Vagina (tissue), 2 donors: ENCODE measurements around the gene SH3TC2. TPM values are rescaled to one million over a fixed set of nuclear protein-coding genes. Genes with fewer than 3 reads are reported as not detected.

Experiments
- DNase-seq, 2 donors: peaks; one replicate each; pipeline ENCODE4 v3.0.0-alpha.2; 2017; ENCODE audit errors: extremely low spot score in 2 of 2
- H3K27ac ChIP-seq: fragments of 200-600 bp; sonication (generic); one replicate; pipeline ENCODE4 v1.5.1; 2019
- H3K27me3 ChIP-seq: fragments of 200-600 bp; sonication (generic); one replicate; pipeline ENCODE4 v1.5.1; 2019
- H3K36me3 ChIP-seq, 2 donors: fragments of 200-600 bp; sonication (generic); one replicate each; pipeline ENCODE4 v1.5.1; 2017 to 2019
- H3K4me1 ChIP-seq: fragments of 200-600 bp; sonication (generic); one replicate; pipeline ENCODE4 v1.5.1; 2019
- H3K4me3 ChIP-seq, 2 donors: fragments of 200-600 bp; sonication (generic); 1 replicate in 1 of 2; 2 replicates in 1 of 2; pipeline ENCODE4 v1.5.1; 2016 to 2019
- H3K9me3 ChIP-seq: fragments of 200-600 bp; sonication (generic); one replicate; pipeline ENCODE4 v1.5.1; 2019
- POLR2A ChIP-seq, 2 donors: fragments of 450-650 bp; IDR thresholded peaks; one replicate each; pipeline ENCODE4 v1.6.1; 2017; ENCODE audit warnings: antibody characterized with exemption in 2 of 2, mild to moderate bottlenecking in 2 of 2, moderate library complexity in 2 of 2
- POLR2AphosphoS5 ChIP-seq, 2 donors: sonication (generic); formaldehyde crosslinking; IDR thresholded peaks; one replicate each; pipeline ENCODE4 v1.9.0; 2017; ENCODE audit warnings: antibody characterized with exemption in 2 of 2, mild to moderate bottlenecking in 2 of 2, low read depth in 1 of 2; ENCODE audit not compliant: insufficient read depth in 1 of 2
- intact Hi-C: fragments of 100-400 bp; cut with DNase I; formaldehyde crosslinking; loops from one replicate; pipeline ENCODE4 v1.15.1; 2023
- total RNA-seq: library from RNA; depleted of rRNA; stranded (reverse); fragments of >200 nt; gene quantifications from one replicate; pipeline ENCODE4 v1.2.3, GENCODE V29; 2016
- TF ChIP-seq, protein P1 (sequence below), 3 experiments: fragments of 450-650 bp in 2 of 3; fragments of 200-600 bp in 1 of 3; sonication (generic) in 1 of 3; IDR thresholded peaks; one replicate each; pipeline ENCODE4 v1.5.1; 2017 to 2019; ENCODE audit warnings: antibody characterized with exemption in 3 of 3, mild to moderate bottlenecking in 2 of 3, moderate library complexity in 2 of 3

SH3TC2 gene
- total RNA-seq, 1 donor from 2014 or later = 2.0 TPM

- H3K4me1 ChIP-seq = peaks cover 31% of the 10 kb centered on the region
- H3K27me3 ChIP-seq = no peaks in the 10 kb centered on the region
- no peaks in the 10 kb centered on the region for H3K36me3 ChIP-seq
- TF ChIP-seq POLR2AphosphoS5 (IDR thresholded peaks at IDR 0.05; ENCODE audit: insufficient read depth in 1 of 2, low read depth in 1 of 2) (no peak), POLR2A (IDR thresholded peaks at IDR 0.05) (no peak)
- TF ChIP-seq, protein P1, sequence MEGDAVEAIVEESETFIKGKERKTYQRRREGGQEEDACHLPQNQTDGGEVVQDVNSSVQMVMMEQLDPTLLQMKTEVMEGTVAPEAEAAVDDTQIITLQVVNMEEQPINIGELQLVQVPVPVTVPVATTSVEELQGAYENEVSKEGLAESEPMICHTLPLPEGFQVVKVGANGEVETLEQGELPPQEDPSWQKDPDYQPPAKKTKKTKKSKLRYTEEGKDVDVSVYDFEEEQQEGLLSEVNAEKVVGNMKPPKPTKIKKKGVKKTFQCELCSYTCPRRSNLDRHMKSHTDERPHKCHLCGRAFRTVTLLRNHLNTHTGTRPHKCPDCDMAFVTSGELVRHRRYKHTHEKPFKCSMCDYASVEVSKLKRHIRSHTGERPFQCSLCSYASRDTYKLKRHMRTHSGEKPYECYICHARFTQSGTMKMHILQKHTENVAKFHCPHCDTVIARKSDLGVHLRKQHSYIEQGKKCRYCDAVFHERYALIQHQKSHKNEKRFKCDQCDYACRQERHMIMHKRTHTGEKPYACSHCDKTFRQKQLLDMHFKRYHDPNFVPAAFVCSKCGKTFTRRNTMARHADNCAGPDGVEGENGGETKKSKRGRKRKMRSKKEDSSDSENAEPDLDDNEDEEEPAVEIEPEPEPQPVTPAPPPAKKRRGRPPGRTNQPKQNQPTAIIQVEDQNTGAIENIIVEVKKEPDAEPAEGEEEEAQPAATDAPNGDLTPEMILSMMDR (IDR thresholded peaks at IDR 0.05) = no peak
- DNase-seq = peak in 1 of 2 donors; percentile 60
- H3K4me3 ChIP-seq = no peak overlapping the region
- peak overlapping the region; percentile 76 for H3K27ac ChIP-seq
- H3K9me3 ChIP-seq = no peaks in the 10 kb centered on the region
- intact Hi-C loops = no loop called here
Measured at GRCh38 chr5:148980731-148981130, 82.1 kb downstream of the SH3TC2 start.

DNA sequence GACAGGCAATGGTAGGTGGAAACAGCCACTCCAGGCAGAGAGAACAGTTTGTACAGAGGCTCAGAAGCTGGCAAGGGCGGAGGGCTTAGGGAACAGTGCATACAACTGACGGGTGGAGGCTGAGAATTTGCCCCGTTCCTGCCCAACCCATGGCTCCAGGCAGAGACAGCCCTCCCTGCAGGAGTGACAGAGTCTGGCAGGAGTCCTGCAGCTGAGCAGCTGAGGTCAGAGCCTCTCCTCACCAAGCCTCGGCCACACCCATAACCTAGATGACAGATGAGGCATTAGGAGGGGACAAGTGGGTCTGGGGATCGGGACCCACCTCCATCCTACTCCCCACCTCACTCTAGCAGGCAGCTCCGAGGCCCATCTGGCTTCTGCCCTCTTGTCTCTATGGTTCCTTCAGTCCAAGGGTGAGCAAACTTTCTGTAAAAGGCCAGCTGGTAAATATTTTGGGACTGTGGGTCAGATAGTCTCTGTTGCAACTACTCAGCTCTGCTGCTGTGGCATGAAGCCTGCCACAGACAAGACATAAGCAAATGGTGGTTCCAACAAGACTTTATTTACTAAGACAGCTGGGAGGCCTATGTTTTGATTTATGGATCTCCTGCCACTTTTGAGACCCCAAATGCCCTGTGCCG is 83.7 kb downstream of the SH3TC2 start:
- intact Hi-C loops = no loop called here
- TF ChIP-seq POLR2A (IDR thresholded peaks at IDR 0.05) (no peak), POLR2AphosphoS5 (IDR thresholded peaks at IDR 0.05; ENCODE audit: insufficient read depth in 1 of 2, low read depth in 1 of 2) (peak; percentile 10 to 38)
- TF ChIP-seq, protein P1 (IDR thresholded peaks at IDR 0.05) = no peak
- Histone ChIP-seq H3K27ac (peak overlapping the region; percentile 76), H3K36me3 (no peaks in the 10 kb centered on the region), H3K9me3 (no peaks in the 10 kb centered on the region), H3K27me3 (no peaks in the 10 kb centered on the region), H3K4me1 (peaks cover 38% of the 10 kb centered on the region), H3K4me3 (no peak overlapping the region)
- DNase-seq = peak in 1 of 2 donors; percentile 91

DNA sequence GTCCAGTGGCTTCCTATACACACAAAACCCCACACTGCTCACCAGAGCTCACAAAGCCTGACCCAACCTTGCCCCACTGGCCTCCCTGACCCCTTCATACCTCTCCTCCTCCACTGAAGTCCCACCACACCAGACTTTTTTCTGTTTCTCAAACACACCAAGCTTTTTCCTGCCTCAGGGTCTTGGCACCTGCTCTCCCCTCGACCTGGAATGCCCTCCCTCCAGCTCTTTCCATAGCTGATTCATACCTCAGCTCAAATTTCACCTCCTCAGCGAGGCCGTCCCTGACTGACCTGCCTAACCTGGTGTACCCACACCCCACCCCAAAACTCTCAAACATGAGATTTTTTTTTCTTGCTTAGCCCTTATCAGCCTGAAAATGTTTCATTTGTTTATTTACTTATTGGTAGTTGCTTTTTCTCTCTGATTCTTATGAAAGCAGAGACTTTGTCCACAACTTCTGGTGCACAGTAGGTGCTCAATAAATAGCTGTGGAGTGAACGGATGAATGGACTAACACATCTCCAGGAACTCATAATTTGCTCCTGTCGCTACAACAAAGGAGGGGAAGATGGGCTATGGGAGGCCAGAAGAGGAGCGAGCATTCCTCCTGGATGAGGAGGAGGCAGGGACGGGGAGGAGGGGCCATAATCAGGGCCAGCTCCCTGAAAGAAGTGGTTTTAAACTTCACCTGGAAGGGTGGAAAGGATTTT is 84.3 kb downstream of the SH3TC2 start:
- peak in 1 of 2 donors; percentile 83 for DNase-seq
- Histone ChIP-seq H3K27me3 (no peaks in the 10 kb centered on the region), H3K4me3 (no peak overlapping the region), H3K36me3 (no peaks in the 10 kb centered on the region), H3K9me3 (no peaks in the 10 kb centered on the region), H3K27ac (peak overlapping the region; percentile 59), H3K4me1 (peaks cover 44% of the 10 kb centered on the region)
- TF ChIP-seq, protein P1 (IDR thresholded peaks at IDR 0.05) = no peak
- TF ChIP-seq POLR2AphosphoS5 (IDR thresholded peaks at IDR 0.05; ENCODE audit: insufficient read depth in 1 of 2, low read depth in 1 of 2) = no peak
- no peak for TF ChIP-seq POLR2A (IDR thresholded peaks at IDR 0.05)
- intact Hi-C loops = no loop called here

GRCh38 chr5:148976569-148977381 is 86.1 kb downstream of the SH3TC2 start:
- no peak overlapping the region for H3K4me3 ChIP-seq
- no peak for DNase-seq
- intact Hi-C loops = no loop called here
- H3K27ac ChIP-seq = peak overlapping the region; percentile 59
- no peaks in the 10 kb centered on the region for H3K36me3 ChIP-seq
- H3K27me3 ChIP-seq = no peaks in the 10 kb centered on the region
- no peak for TF ChIP-seq POLR2AphosphoS5 (IDR thresholded peaks at IDR 0.05; ENCODE audit: insufficient read depth in 1 of 2, low read depth in 1 of 2)
- no peak for TF ChIP-seq POLR2A (IDR thresholded peaks at IDR 0.05)
- TF ChIP-seq, protein P1 (IDR thresholded peaks at IDR 0.05) = no peak
- H3K9me3 ChIP-seq = no peaks in the 10 kb centered on the region
- peaks cover 55% of the 10 kb centered on the region for H3K4me1 ChIP-seq
